HK-2 (cell line): ENCODE data around the gene TSNAXIP1.

ENCODE experiments used
- DNase-seq: peaks from one replicate; pipeline ENCODE4 v3.0.0-alpha.2; 2018; ENCODE audit not compliant: unreplicated experiment

Gene TSNAXIP1, protein sequence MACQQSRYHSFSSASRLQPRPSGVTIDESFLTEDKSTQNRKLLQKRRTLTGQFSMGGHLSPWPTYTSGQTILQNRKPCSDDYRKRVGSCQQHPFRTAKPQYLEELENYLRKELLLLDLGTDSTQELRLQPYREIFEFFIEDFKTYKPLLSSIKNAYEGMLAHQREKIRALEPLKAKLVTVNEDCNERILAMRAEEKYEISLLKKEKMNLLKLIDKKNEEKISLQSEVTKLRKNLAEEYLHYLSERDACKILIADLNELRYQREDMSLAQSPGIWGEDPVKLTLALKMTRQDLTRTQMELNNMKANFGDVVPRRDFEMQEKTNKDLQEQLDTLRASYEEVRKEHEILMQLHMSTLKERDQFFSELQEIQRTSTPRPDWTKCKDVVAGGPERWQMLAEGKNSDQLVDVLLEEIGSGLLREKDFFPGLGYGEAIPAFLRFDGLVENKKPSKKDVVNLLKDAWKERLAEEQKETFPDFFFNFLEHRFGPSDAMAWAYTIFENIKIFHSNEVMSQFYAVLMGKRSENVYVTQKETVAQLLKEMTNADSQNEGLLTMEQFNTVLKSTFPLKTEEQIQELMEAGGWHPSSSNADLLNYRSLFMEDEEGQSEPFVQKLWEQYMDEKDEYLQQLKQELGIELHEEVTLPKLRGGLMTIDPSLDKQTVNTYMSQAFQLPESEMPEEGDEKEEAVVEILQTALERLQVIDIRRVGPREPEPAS

DNA sequence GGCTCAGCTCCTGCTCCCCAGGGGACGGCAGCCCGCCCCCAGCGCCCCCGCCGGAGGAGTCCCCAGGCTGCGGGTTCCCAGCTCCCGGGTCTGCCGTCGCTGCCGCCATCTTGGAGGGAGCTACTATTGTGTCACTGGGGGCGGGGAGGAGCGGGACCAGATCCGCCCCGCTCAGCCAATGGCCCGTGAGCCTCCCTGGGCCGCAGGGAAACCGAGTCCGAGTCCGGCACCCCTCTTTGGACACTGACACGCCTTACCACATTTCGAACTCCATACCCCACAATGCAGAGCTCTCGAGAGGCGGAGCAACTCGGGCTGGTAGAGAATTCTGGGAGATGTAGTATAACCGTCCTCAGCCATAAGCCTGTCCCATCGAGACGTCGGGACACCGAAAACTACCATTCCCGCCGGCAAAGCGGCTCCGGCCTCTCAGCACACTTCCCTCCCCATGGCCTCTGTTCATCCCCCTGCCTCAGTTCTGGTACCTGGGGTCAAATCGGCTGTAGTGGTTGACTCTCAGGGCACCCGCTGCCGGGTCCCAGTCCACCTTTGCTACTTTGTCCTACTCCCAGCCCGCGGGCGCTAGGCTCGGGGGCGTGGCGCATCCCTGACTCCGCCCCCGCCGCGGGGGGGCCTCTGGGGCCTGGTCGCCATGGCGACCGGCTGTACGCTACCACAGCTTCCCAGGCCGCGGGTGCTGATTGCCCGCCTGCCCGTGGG lies at the start of gene TSNAXIP1, which contains the start of gene RANBP10:
TSS of gene TSNAXIP1 (plus strand) at position 462 of the 720 bp plus-strand sequence. CDS start 261 bp downstream, outside the sequence.
TSS of gene RANBP10 (minus strand) at position 133 of the 720 bp plus-strand sequence. CDS start at position 109, 24 bp downstream.
- peak; percentile 97 for DNase-seq

DNA sequence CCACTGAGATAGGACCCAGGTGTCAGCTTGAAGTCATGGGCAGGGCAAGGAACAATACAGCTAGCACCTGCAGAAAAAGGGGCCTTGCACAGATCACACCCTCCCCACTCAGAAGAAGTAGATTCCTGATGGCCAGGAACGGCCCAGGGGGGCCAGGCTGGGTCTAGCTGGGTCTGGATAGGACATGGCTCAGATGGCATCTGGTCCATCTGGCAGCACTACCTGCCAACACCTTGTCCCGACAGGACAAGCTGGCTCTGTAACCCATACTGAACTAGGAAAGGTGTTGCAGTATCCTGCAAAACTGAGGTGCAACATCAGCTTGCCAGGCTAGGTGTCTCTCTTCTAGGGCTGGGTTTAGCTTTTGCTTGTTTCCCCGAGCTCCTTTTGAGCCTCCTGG lies 48.7 kb upstream of the TSNAXIP1 start:
- no peak for DNase-seq

DNA sequence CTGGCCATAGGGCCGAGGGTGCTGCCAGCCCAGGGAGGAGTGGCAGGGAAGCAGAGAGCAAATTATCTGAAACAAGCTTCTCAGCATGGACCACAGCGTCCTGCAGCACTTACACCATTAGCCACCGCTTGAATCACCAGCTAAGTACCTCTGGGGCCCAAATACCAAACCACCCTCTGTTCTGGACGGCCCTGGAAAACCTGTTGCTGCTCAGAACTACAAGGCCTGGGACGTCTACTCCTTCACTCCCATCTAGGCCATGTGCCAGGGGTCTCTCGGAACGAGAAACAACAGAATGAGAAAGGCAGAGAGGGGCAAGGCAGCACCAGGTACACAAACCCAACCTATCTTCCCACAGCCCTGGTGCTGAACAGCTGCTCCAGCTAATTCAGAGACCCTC lies 47.7 kb upstream of the TSNAXIP1 start:
- no peak for DNase-seq

DNA sequence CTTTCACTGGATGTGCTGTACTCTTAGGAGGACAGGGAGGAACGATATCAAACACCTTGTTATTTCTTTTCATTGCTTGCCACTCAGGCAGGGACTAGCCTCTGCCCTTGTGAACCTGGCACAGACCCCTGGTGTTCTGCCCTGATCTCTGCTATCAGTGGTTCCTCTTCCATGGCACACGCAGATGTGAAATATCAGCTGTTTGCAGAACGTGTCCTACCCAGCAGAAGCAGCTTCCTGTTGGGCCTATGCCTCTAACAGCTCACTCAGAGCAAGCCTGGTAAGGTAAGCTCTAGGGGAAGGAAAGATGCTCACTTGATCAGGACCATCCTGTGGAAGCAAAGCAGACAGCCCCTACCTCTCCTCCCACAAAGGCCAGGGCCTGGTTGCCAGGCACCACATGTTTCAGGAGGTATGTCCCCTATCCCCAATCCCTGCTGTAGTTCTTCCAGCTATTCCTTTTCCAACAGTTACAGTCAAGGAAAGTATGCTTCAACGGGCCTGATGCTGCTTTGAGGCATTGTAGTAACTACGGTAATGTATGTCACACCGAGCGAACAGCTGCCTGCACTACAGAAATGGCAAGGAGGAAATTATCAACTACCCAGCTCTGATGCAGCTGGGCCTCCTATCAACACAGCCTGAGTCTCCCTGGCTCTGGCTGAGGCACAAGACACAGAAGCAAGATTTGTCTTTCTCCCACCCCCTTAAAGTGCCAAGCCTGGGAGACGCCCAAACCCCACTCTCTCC lies 46.3 kb upstream of the TSNAXIP1 start:
- DNase-seq = no peak

DNA sequence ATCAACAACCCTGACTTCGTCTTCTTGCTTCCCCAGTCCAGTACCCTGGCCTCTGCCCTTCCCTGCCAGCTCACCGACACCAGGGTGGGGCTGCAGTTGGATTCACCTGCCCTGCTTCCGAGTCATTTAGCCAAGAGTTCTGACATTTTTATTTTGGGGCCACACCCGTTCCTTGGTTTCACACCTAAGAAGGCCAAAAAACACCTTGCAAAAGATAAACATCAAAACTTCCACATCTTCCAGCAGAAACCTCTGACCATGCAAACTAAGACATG lies 45.8 kb upstream of the TSNAXIP1 start:
- DNase-seq = no peak

DNA sequence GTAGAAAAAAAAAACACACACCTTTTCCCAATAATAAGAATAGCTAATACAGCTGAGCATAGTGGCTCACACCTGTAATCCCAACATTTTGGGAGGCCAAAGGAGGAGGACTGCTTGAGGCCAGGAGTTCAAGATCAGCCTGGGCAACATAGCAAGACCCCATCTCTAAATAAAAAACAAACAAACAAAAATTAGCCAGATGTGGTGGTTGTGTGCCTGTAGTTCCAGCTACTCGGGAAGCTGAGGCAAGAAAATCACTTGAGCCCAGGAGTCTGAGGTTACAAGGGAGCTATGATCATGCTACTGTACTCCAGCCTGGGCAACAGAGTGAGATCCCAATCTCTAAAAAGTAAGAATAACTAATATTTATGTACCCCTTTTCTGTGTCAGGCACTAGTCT lies 44.8 kb upstream of the TSNAXIP1 start:
- DNase-seq = no peak

DNA sequence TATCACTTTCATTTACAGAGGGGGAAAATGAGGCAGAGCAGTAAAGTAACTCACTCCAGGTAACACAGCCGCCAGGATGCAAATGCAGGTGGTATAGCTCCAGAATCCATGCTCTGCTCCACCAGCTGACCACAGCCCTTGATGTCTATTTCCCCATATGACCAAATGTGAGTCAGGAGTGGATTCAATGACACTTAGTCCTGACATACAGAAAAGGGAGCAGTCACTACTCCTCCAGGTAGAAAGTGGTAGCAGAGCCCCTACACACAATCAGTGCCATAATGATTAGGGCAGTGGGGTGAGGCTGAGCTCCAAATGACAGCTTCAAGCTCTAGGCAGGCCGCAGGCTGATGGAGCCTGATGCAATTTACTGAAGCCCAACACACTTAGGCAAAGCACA lies 44.3 kb upstream of the TSNAXIP1 start:
- no peak for DNase-seq

DNA sequence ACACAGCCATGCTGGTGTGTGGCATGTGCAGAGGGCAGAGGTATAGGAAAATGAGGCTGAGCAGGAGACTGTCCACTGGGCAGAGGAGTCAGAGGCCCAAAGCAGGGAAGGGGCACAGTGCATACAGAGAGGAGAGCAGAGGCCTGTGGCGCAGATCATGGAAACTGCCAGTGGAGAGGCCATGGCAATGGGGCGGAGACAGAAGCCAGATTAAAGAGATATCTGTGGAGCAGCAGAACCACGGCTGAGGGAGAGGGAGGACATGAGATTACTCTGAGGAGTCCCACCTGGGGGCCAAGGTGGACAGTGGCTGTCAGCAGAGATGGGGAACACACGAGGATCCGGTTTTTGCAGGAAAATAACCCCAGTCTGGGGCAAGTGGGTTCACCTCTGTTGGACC lies 43.6 kb upstream of the TSNAXIP1 start:
- DNase-seq = no peak

DNA sequence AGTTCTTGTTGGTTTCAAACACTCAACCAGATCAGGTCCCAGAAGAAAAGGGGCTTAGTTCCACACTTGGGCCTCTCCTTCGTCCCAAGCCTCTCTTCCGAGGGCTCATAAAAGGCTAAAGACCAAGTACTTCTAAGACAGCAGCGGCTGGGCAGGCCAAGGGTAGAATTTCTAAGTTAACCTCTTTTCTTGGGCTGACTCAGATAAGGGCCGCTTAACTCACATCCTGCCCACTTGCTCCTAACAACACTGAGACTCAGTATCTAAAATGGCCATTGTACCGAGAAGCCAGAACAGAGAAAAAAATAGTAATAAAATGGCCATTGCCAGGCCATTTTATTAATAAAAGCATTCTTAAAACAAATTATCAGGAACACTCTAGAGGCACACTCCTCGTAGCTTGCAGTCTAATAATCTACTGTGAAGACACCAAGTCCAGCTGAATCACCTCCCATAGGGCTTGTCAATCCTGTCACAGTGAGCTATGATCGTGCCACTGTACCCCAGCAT lies 42.5 kb upstream of the TSNAXIP1 start:
- DNase-seq = no peak

DNA sequence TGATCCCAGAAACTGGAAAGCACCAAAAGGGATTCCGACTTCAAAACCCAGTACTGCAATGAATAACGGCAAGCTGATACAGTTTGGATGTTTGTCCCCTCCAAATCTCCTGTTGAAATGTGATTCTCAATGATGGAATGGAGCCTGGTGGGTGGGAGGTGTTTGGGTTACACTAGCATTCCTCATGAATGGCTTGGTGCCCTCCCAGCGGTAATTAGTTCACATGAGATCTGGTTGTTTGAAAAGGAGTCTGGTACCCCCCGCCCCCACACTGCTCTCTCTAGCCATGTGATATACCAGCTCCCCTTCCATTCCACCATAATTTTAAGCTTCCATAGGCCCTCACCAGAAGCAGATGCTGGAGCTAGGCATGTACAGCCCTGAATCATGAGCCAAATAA lies 40.4 kb upstream of the TSNAXIP1 start:
- DNase-seq = no peak

DNA sequence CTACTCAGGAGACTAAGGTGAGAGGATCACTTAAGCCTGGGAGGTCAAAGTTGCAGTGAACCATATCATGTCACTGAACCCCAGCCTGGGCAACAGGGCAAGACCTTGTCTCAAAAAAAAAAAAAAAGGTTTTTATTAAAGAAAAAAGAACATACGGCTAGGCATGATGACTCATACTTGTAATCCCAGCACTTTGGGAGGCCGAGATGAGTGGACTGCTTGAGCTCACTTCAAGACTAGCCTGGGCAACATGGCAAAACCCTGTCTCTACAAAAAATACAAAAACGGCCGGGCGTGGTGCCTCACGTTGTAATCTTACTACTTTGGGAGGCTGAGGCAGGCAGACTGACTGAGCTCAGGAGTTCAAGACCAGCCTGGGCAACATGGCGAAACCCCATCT lies 38.7 kb upstream of the TSNAXIP1 start:
- DNase-seq = no peak

DNA sequence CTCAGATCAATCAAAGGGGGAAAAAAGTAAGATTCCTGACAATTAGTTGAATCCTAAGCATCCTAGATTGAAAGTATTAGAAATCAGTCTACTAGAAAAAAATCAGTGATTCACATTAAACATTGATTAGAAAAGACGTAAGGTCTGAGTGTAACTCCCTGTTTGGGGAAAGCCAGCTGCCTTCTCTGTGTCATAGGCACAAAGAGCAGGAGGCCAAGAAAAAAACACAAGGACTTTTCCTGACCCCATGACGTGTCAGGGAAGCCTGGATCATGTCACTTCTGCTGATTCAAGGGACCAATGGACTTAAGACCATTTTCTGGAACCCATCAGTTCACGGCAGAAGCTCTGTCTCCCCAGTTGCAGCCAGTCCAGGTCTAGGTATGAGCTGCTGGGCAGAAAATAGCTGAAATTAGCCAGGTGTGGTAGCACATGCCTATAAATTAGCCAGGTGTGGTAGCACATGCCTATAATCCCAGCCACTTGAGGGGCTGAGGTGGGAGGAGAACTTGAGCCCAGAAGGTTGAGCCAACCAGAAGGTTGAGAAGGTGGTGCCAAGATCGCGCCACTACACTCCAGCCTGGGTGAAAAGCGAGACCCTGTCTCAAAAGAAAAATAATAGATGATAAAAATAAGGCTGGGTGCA lies 36.2 kb upstream of the TSNAXIP1 start:
- no peak for DNase-seq

DNA sequence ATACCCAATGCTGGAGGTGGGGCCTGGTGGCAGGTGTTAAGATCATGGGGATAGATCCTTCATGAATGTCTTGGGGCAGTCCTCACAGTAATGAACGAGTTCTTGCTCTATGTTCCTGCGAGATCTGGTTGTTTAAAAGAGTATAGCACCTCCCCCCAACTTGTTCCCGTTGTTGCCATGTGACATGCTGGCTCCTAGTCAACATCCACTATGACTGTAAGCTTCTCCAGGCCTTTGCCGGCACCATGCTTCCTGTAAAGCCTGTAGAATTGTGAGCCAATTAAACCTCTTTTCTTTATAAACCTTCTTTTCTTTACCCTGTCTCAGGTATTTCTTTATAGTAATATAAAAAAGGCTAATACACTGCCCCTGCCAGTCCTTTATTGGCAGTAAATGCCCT lies 33.6 kb upstream of the TSNAXIP1 start:
- DNase-seq = no peak

DNA sequence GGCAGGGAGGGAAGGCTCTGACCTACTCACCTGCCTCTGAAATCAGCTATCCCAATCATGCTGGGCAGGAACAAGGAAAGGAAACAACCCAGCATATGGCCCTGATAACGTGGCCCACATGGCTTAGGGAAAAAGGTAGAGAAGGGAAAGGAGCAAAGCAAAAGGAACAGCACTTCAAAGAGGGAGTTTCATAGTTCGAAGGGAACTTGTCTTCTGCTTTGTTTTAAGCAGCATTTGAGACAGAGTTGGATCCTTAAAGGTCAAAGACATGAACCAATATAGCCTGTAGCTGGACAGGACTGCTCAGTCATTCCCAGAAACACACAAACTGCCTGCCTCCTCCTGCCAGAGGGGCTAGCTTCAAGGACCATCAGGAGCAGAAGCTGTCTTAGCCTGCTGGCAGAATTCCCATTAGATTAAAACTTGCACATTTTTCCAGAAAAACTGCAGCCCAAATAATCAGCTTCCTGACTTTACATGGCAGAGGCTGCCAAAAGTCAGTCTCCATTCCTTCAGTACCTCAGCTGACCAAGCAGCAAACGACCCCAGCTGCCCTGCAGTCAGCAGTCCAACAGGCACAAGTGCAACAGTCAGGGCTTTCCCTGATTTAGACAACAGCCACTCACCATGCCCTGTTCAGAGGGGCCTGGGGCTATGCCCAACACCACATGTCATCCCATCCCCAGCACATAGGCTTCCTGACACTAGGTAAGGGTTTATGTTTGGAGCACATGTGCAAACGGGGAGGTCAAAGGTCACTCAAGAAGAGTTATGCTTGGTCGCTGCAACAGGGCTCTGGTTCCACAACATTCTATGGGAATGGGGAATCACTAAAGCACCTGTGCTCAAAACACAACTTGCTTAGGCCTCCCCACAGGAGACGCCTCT lies 32.9 kb upstream of the TSNAXIP1 start:
- no peak for DNase-seq

DNA sequence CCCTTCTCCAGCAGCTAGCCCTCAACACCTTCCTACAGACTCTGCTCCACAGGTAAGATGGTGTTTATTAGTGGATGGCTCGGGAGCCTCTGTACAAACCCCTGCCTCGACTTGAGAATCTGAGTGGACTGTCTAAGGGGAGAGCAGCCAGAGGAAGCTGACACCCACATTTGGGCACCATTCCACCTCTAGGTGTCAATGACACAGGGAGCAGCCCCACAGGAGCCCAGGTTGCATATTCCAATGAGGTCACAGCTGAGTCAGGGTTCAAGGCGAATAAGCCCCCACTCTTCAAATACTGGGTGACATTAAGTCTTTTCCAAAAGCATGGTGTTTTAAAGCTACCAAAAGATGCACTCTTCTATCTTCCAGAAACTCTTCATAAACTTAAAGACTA lies 32.2 kb upstream of the TSNAXIP1 start:
- no peak for DNase-seq

DNA sequence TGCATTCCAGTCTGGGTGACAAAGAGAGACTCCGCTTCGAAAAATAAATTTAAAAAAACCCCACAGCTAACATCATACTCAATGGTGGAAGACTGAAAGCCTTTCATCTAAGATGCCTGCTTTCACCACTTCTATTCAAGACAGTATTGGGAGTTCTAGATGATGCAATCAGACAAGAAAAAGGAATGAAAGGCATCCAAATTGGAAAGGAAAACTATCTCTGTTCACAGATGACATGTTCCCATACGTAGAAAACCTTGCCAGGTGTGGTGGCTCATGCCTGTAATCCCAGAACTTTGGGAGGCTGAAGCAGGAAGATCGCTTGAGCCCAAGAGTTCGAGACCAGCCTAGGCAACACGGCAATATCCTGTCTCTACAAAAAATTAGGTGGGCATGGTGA lies 31.4 kb upstream of the TSNAXIP1 start:
- DNase-seq = no peak

DNA sequence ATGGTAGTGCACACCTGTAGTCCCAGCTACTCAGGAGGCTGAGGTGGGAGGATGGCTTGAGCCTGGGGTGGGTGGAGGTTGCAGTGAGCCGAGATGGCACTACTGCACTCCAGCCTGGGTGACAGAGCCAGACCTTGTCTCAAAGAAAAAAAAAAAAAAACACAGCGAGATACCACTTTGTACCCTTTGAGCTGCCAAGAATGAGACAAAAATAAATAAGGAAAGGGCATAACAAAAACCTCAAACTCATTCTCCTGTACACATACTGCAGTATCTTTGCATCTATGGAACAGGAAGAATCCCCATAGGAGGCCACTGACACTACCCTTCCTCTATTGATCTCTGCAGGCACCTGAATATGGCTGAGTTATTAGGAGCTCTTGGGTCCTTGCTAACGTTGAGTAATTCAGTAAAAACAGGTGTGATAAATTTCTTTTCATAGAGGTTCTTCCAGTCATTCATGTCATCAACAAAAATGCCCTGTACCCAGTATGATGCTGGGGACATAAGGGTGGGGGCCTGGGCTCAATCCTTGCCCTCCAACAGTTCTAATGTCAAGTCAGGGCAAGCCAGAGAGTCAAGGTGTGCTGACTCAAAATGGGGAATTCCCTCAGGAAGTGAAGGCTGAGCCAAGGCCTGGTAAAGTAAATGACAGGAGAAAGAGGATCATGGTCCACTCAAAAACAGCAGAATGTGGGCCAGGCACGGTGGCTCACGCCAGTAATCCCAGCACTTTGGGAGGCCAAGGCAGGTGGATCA lies 27.3 kb upstream of the TSNAXIP1 start:
- peak; percentile 8 for DNase-seq

DNA sequence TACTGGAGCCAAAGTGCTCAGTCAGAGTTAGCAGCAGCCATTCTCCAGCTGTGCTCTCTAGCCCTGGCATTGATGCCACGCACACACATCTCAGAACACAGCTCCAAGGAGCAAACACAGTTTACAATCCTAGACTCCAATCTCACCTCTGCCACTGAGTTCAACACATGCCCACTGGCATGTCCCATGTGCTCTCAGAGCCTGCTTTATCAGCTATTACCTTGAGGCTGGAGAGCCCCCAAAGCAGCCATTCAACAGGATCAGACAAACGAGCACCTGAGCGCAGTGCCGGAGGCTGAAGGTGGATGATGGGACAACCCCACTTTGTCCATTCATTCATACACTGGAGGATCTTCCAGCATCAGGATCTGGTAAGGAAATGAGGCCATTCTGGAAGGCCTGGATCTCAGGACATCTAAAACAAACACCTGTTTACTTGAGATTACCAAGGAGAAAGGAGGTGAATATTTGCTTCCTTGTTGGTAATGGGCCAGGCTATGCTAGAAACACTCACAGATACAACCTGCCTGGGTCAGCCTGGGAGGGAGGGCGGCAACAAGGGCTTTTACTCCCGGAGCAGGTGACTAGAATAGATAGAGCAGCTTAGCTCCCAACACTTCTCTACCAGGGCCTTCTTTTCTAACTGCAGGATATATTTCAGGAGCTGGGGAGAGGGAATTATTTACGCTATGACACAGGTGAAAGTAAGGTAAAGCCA lies 25.7 kb upstream of the TSNAXIP1 start:
- DNase-seq = no peak

DNA sequence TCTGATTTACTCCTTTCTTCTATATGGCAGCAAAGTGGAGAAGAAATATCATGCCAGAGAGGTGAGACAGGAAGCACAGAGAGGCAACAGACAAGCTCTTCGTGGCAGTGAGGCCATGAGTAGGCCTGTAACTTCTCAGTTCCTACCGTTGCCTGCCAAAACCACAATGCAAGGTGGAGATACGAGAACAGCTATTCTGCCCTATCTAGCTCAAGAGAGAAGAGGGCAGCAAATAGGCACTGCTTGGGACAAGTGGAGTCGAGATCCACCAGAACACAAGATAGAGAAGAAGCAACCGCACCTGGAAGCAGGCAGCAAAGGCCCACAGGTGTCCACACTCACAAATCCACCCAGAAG lies 25.1 kb upstream of the TSNAXIP1 start:
- DNase-seq = no peak
